Hepatocyte (in vitro differentiated cells): Measurements from ENCODE around the gene SEZ6.

Experiments
- EZH2 ChIP-seq: fragments of 200-600 bp; sonication (generic); IDR thresholded peaks from 2 replicates; pipeline ENCODE4 v1.6.1; 2016; ENCODE audit warnings: antibody characterized with exemption, mild to moderate bottlenecking, borderline replicate concordance
- EZH2phosphoT487 ChIP-seq: fragments of 200-600 bp; sonication (generic); IDR thresholded peaks from one replicate; pipeline ENCODE4 v1.6.1; 2018; ENCODE audit warnings: antibody characterized with exemption, mild to moderate bottlenecking, low read depth, moderate library complexity; ENCODE audit not compliant: unreplicated experiment, severe bottlenecking
- TF ChIP-seq, protein P1 (sequence below): fragments of 200-600 bp; sonication (generic); IDR thresholded peaks from 2 replicates; pipeline ENCODE4 v1.5.1; 2016; ENCODE audit warnings: antibody characterized with exemption, mild to moderate bottlenecking; ENCODE audit not compliant: poor library complexity

DNA sequence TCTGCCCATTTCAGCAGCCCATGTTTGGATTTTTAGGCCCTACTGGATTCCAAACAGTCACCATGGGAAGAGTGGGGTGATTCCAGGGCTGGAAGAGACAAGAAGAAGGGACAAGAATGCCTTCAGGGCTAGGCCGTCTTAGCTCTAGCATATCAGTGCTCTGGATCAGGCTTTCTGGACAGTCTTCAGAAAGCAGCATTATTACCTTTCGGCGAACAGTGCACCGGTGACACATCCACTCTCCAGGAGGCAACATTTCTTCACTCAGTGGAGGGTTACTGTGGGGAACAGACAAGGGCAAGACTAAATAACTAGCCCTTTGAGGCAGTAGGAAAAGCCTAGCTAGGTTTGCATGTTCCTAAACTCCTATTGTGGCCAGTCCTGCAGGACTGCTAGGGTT, 79.0 kb downstream of the SEZ6 start:
- TF ChIP-seq, protein P1, sequence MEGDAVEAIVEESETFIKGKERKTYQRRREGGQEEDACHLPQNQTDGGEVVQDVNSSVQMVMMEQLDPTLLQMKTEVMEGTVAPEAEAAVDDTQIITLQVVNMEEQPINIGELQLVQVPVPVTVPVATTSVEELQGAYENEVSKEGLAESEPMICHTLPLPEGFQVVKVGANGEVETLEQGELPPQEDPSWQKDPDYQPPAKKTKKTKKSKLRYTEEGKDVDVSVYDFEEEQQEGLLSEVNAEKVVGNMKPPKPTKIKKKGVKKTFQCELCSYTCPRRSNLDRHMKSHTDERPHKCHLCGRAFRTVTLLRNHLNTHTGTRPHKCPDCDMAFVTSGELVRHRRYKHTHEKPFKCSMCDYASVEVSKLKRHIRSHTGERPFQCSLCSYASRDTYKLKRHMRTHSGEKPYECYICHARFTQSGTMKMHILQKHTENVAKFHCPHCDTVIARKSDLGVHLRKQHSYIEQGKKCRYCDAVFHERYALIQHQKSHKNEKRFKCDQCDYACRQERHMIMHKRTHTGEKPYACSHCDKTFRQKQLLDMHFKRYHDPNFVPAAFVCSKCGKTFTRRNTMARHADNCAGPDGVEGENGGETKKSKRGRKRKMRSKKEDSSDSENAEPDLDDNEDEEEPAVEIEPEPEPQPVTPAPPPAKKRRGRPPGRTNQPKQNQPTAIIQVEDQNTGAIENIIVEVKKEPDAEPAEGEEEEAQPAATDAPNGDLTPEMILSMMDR: no peak
- TF ChIP-seq EZH2 (no peak), EZH2phosphoT487 (no peak)
